Upper lobe of left lung (tissue), 6 donors: ENCODE data around the gene BTBD9. TPM values are rescaled to one million over a fixed set of nuclear protein-coding genes. Genes with fewer than 3 reads are reported as not detected.

ENCODE experiments used
- ATAC-seq, 2 donors: fragments of 200-7000 bp; cut with Tn5 transposase; one replicate each; pipeline ENCODE4 v1.9.1; 2022; ENCODE audit warnings: mild to moderate bottlenecking in 2 of 2, moderate library complexity in 2 of 2; ENCODE audit not compliant: low FRiP score in 2 of 2
- DNase-seq, 2 donors: peaks; one replicate each; pipeline ENCODE4 v3.0.0-alpha.2; 2019 to 2020
- H3K27ac ChIP-seq, 4 donors: fragments of 200-600 bp; sonication (generic); one replicate each; pipeline ENCODE4 v1.5.1; 2016 to 2019
- H3K27me3 ChIP-seq, 4 donors: fragments of 200-600 bp; sonication (generic); one replicate each; pipeline ENCODE4 v1.5.1; 2017 to 2019
- H3K36me3 ChIP-seq, 4 donors: fragments of 200-600 bp; sonication (generic); one replicate each; pipeline ENCODE4 v1.5.1; 2016 to 2019
- H3K4me1 ChIP-seq, 4 donors: fragments of 200-600 bp; sonication (generic); one replicate each; pipeline ENCODE4 v1.5.1; 2018 to 2019
- H3K4me3 ChIP-seq, 4 donors: fragments of 200-600 bp; sonication (generic); one replicate each; pipeline ENCODE4 v1.5.1; 2017 to 2019; ENCODE audit warnings: mild to moderate bottlenecking in 2 of 4, moderate library complexity in 1 of 4
- H3K9me3 ChIP-seq, 4 donors: fragments of 200-600 bp; sonication (generic); one replicate each; pipeline ENCODE4 v1.5.1; 2018 to 2019
- CTCF ChIP-seq, 6 experiments: fragments of 450-650 bp in 4 of 6; fragments of 200-600 bp in 2 of 6; sonication (generic) in 2 of 6; IDR thresholded peaks; one replicate each; pipeline ENCODE4 v1.5.1; 2016 to 2019; ENCODE audit warnings: antibody characterized with exemption in 6 of 6
- EP300 ChIP-seq, 4 donors: sonication (generic); formaldehyde crosslinking; IDR thresholded peaks; one replicate each; pipeline ENCODE4 v1.5.1; 2017; ENCODE audit warnings: antibody characterized with exemption in 4 of 4, control low read depth in 2 of 4
- POLR2A ChIP-seq, 4 donors: fragments of 450-650 bp; IDR thresholded peaks; one replicate each; pipeline ENCODE4 v1.5.1; 2016 to 2017; ENCODE audit warnings: antibody characterized with exemption in 4 of 4, mild to moderate bottlenecking in 2 of 4
- POLR2AphosphoS5 ChIP-seq, 2 donors: sonication (generic); formaldehyde crosslinking; IDR thresholded peaks; one replicate each; pipeline ENCODE4 v1.5.1; 2017; ENCODE audit warnings: antibody characterized with exemption in 2 of 2
- WGBS, 2 donors: methylation state at CpG; one replicate each; pipeline ENCODE4 v1.1.5; 2017 to 2018; 5-methylcytosine and 5-hydroxymethylcytosine counted together
- total RNA-seq, 6 donors: library from RNA; depleted of rRNA in 4 of 6; stranded (reverse); fragments of >200 nt in 4 of 6; gene quantifications; one replicate each; pipeline versions ENCODE4 v1.1.0 to v1.2.1, GENCODE V29; 2016 to 2021
- donor health status: DM: no; HTN: no; CAD: no; lungs with moderate emphysema.
- donor health status: DM: no; HTN: yes; CAD: no; lungs with severe emphysema.

The BTBD9 gene
- total RNA-seq, 6 donors from 2014 or later: 18.2 to 60.8 (median 44.9) TPM

GRCh38 chr6:38290133-38290799 is 349.5 kb downstream of the BTBD9 start:
- Histone ChIP-seq H3K27me3 (no peaks in the 10 kb centered on the region), H3K4me1 (no peaks in the 10 kb centered on the region), H3K9me3 (peaks cover 0 to 8% (median 3%) of the 10 kb centered on the region in 4 donors), H3K27ac (no peak overlapping the region), H3K4me3 (no peak overlapping the region), H3K36me3 (peaks cover 0 to 16% (median 2%) of the 10 kb centered on the region in 4 donors)
- DNase-seq (no peak), ATAC-seq (no peak)
- WGBS, 2 donors: 76 to 78% methylated on average over 3 of the region's 3 CpGs
- TF ChIP-seq POLR2A (IDR thresholded peaks at IDR 0.05) (no peak), EP300 (IDR thresholded peaks at IDR 0.05) (no peak), POLR2AphosphoS5 (IDR thresholded peaks at IDR 0.05) (no peak), CTCF (IDR thresholded peaks at IDR 0.05) (no peak)

- H3K27ac ChIP-seq: no peak overlapping the region
- no peak overlapping the region for H3K4me3 ChIP-seq
- TF ChIP-seq CTCF (IDR thresholded peaks at IDR 0.05): no peak
- TF ChIP-seq POLR2AphosphoS5 (IDR thresholded peaks at IDR 0.05): no peak
- no peaks in the 10 kb centered on the region for H3K4me1 ChIP-seq
- peaks cover 0 to 16% (median 2%) of the 10 kb centered on the region in 4 donors for H3K36me3 ChIP-seq
- 75 to 96% methylated on average over 2 of the region's 2 CpGs for WGBS, 2 donors
- H3K9me3 ChIP-seq: no peaks in the 10 kb centered on the region
- no peaks in the 10 kb centered on the region for H3K27me3 ChIP-seq
- ATAC-seq (no peak), DNase-seq (no peak)
Measured at GRCh38 chr6:38287487-38287886, 352.2 kb downstream of the BTBD9 start.

- Histone ChIP-seq H3K9me3 (no peaks in the 10 kb centered on the region), H3K27me3 (no peaks in the 10 kb centered on the region), H3K4me1 (no peaks in the 10 kb centered on the region), H3K27ac (no peak overlapping the region), H3K36me3 (peaks cover 0 to 16% (median 2%) of the 10 kb centered on the region in 4 donors), H3K4me3 (no peak overlapping the region)
- ATAC-seq: no peak
- TF ChIP-seq POLR2A (IDR thresholded peaks at IDR 0.05) (no peak), EP300 (IDR thresholded peaks at IDR 0.05) (no peak), CTCF (IDR thresholded peaks at IDR 0.05) (no peak), POLR2AphosphoS5 (IDR thresholded peaks at IDR 0.05) (no peak)
- DNase-seq: no peak
- WGBS, 2 donors: 86 to 93% methylated on average over 4 of the region's 4 CpGs
Measured at GRCh38 chr6:38284802-38285394, 354.8 kb downstream of the BTBD9 start.

DNA sequence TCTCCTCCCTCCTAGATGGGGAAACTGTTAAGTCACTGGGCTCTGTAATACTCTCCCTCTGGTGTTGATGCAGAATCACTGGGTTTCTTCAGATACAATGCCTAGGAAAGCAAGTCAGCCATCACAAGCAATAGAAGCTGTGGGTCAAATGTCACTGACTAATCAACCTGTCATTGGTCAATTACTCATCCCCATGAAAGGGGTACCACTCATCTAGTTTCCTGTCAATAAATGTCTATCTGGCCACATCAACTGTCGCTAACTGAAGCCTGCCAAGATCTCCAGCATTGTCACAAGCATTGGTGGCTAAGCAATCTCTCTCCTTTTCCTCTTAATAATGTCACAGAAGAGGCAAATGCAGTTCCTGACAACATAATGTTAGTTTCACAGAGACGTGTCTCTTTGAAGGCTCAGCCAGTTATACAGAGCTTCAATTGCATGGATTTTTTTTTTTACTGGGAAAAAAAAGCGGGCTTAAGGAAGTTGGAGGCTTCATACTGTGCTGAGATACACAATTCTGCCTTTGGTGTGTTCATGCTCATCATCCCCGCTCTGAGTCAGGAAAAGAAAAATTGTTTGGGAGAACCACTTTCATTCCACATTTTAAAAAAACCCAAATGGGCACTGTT is 355.9 kb downstream of the BTBD9 start:
- DNase-seq: no peak
- Histone ChIP-seq H3K4me3 (no peak overlapping the region), H3K4me1 (no peaks in the 10 kb centered on the region), H3K36me3 (peaks cover 0 to 16% (median 2%) of the 10 kb centered on the region in 4 donors), H3K9me3 (no peaks in the 10 kb centered on the region), H3K27me3 (no peaks in the 10 kb centered on the region), H3K27ac (no peak overlapping the region)
- no peak for TF ChIP-seq POLR2AphosphoS5 (IDR thresholded peaks at IDR 0.05)
- no peak for TF ChIP-seq EP300 (IDR thresholded peaks at IDR 0.05)
- TF ChIP-seq CTCF (IDR thresholded peaks at IDR 0.05): no peak
- TF ChIP-seq POLR2A (IDR thresholded peaks at IDR 0.05): no peak
- 76 to 99% methylated on average over 4 of the region's 4 CpGs for WGBS, 2 donors
- no peak for ATAC-seq
